ENCODE measurements around the gene PAQR8. TPM values are rescaled to one million over a fixed set of nuclear protein-coding genes. Genes with fewer than 3 reads are reported as not detected.

Gene PAQR8
- total RNA-seq, 1 donor from 2014 or later = 3.5 TPM

DNA sequence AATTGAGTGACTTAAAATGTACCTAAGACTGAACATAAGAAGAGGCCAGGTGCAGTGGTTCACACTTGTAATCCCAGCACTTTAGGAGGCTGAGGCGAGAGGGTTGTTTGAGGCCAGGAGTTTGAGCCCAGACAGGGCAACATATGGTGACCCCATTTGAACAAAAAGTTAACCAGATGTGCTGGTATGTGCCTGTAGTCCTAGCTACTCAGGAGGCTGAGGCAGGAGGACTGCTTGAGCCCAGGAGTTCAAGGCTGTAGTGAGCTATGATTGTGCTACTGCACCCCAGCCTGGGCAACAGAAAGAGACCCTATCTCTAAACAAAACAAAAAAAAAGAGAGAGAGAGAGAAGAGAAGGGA lies 10.1 kb upstream of the PAQR8 start:
- ATAC-seq = no peak

DNA sequence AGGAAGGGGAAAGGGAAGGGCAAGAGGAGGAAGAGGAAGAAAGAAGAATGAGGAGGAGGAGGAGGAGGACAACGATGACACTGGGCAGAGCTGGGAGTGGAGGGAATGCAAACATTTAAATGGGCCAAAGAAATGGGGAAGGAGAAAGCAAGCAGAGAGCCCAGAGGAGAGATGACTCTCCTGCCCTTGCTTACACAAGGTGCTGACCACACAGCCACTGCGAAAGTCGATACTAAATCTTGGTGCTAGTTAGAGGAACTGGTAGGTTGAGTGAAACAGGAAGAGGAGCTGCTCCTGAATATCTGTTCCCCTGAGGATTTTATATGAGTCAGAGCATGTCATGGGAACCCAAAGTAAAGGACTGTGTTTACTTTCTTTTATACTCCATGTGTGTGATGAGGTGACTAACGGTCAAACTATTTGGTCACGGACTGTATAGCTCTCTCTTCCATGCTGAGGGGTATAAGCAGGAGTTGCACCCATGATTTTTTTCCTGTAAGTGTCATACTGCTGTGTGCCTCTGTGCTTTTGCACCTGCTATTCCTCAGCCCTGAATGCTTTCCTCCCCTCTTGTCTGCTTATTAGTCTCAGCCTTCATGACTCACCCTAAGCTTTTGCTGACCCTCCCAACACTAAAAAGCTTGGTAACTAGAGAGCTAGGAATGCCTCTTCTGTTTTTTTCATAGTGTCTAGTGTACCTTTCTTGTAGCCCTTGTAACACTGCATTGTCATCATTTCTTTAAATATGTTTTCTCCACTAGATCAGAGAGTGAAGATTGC lies 9.5 kb upstream of the PAQR8 start:
- ATAC-seq = peak; percentile 97

DNA sequence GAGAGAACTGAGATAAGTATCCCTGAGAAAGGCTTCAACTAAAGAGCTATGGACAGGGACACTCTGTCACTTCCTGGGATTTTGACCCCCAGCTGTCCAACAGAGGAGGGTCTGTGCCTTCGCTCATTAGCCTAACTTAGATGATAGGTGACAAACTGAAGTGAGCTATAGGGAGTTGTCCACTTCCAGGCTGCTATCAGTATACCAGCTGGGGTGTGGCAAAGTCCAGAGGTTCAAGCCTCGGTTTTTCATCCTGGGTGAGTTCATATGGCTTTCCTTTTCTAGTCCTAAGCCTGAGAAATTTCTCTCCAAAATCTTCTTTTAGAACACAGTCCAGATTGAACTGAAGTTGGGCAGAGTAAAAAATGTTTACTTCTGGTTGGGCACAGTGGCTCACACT lies 5.9 kb upstream of the PAQR8 start:
- ATAC-seq = no peak

DNA sequence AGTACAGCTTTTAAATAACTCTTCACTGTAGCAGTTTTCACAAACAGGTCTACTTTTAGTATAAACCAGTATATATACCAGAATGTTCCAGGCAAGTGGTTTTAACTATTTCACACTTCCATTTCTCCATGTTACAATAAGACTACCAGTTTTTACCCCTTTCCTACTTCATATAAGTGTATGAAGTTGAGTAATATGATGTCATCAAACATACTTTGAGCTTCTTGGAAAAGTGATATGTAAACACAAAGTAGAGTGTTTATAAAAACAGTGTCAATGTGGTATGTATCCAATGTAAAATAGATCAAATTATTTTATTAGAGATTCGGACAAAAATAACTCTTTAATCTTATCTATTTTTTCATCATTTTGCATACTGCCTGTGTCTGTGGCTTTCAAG lies 2.5 kb upstream of the PAQR8 start:
- ATAC-seq = no peak

DNA sequence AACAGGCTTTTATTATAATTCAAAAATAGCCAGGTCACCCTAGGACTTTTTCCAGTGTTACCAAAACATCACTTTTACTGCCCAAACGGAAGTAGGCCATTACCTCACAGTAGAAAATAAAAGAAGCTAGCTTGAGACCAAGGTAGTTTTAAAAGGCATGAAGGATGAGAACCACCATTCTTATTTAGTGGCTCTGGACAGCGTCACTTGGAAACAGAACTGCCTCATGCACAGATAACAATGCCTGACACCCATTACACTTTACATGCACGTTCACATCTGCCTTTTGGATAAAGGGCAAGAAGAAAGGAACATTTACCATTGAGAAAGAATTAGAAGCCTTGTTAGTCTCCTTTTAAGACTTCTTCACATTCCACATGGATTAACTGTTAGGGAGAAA lies 1.9 kb upstream of the PAQR8 start:
- ATAC-seq = no peak

DNA sequence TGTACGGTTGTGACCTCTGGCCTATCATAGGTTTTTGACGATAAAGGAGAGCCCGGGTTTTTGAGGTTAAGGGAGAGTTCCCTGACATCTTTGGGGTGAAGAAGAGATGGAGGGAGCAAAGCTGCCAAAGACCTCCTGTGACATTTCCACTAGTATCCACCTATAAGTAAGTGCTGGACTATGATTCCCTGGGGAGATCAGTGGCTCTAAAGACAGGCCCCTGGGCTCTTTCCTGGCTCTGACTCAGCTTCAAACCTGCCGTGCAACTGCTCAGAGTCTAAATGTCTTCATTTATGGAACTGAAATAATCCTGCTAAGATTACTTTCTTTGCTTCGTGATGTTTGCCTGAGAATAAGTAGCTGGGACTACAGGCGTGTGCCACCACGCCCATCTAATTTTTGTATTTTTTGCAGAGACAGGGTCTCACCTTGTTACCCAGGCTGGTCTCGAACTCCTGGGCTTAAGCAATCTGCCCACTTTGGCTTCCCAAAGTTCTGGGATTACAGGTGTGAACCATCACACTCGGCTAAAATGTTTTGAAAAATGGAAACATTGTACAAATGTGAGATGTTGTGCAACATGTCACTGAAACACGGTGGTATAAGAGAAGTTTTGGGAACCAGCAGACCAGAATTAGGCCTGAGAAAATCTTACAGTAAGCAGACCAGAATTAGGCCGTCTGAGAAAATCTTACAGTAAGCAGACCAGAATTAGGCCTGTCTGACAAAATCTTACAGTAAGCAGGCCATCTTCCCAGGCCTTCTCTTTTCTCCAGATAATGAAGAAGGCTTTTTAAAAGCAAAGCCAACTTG lies 1.1 kb upstream of the PAQR8 start:
- ATAC-seq = peak; percentile 54

DNA sequence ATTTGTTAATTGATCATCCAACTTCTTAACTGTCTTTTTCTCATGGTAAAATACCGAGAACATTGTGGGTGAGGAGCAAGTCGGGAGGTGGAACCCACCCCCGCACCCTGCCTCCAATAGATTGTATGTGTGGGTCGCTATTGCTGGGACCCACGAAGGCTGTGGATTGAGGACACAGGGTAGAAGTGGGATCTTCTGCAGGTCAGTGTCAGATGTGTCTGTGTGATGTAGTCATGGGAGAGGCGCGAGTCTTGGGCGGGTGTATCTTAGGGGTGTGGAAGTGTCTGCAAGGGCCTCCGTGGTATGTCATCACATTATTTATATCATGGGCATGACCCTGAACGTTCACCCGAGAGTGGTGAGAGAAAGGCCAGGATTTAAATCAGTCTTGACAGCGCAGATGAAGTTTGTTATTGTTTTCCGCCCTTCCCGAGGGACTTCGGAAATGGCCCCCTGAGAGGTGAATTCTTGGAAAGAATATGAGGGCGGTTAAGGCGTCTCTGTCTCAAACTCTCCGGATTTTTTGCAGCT lies 472 bp upstream of the PAQR8 start:
- peak; percentile 82 for ATAC-seq

DNA sequence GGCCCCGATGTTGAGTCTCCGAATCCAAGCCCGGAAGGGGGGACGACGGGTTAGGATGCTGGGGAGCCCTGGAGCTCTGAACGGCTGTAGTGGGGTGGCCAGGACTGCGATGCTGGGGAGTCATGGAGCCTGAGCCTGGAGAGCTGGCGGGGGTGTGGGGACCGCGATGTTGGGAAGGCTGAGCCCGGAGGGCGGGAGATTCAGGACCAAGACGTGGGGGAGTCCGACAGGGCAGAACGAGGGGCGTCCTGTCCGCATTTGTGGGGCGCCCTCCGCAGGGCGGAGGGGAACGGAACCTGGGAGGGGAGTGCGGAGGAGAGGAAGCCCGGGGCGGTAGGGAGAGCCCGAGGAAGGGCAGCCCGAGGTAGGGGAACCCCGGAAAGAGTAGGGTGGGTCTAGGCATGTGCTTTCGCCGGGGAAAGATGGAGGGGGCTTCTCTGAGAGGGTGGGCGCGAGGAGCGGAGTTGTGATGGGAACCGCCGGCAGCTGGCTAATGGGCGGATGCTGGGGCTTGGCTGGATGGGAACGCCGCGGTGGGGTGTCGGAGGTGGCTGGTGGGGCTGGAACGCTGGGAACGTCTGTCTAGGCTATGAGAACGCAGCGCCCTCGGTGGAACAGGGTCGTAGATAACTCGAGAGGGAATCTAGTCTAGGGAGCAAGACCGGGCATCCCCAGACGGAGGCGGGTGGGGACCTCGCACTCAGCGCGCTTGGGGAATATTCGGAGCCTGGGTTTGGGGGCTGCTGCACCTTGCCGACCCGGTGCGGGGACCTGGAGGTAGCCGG lies 684 bp downstream of the PAQR8 start:
- peak; percentile 48 for ATAC-seq

DNA sequence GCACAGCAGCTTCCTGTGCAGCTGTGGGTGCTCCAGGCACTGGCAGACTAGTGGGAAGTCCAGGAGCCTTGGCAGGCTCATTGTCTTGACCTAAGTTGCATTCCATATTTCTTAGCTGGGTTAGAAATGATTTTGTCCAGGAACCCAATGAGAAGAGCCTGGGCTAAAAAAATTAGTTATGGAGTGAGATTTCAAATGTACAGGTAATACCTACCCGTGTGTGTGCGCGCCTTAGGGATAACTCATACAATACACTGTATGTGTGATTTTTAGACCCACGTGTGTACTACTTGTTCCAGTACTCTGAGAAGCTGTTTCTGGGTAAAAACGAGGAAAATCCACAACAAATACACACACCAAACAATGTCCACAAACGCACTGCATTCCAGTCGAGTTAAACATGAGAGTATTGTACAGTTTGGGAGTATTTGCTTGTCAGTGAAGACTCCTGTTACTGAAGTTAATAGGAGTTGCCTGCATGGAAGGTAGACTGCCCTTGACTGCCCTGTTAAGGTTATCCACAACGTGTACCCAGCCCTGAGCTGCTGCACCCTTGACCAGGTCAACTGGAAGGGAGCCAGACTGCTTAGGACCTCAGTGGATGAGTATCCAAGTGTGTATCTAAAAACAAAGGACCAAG lies 1.4 kb downstream of the PAQR8 start:
- no peak for ATAC-seq

DNA sequence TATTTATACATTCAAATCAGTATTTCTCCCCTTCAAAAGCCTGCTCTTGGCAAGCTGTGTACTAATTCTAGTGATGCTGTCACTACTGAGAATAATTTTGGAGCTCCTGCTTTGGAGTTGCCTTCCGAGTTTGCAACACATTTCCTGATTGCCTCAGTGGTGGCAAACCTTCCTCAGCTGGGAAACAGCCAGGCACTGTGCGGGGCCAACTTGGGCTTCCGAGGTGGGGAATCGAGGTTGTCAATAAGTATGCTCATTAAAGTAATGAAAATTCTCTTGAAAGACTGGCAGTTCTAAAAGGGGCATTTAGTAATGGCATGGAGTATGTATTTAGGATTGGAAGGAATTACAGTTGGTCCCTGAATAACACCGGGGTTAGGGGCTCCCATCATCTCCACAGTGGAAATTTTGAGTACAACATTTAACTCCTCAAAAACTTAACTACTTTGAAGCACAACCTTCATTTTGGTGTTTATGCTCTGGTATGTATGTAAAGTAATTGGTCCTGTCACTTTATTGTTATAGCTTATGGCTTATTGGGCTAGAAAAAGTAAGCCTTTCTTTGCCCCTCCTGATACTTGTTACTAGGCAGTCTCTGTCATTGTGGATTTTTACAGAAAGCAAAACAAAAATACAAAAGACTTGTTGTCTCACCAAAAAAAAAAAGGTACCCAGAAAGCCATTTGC lies 2.7 kb downstream of the PAQR8 start:
- no peak for ATAC-seq

DNA sequence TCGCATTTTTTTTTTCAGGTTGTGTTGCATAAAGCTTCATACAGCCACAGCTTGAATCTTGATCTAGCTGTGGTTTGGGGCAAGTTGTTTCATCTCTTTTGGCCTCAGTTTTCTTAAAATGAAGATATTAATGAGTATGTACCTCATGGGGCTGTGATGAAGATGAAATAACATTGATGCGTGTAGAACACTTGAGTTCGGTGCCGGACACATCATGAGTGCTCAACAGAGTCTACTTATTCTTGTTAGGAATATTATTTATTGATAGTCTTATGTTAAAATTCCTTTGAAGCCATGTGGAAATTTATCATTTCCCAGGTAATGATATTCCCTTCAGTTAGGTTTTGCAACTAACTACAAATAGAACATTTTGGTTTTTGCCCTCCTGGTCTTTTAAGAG lies 3.4 kb downstream of the PAQR8 start:
- no peak for ATAC-seq

DNA sequence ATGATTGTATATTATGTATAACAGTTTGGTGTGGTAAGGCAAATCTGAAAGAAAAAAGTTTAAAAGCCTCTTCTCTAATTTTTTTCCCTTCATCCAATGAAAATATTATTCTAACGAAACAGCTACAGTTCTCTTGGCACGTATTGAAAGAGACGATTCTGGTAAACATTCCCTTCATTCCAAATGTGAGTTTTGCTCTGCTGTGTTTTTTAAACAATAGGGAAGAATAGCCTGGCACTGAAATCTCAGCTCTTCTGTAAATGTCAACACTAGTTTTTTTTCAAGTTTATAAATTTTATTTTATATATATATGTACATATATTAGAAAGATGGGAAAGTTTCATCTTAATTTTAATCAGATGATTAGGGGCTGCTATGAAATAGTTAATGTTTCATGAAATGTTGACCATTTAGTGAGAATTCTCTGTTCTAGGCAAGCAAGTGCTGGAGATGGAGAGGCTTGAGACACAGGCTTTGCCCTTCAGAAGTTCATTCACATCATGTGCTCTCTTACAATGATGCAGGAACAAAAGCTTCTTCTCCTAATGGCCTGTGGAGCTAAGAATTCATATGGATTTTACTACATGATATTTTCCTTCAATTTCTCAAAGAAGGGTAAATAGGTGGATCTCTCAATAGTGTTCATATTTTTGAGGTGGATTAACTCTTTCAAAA lies 4.1 kb downstream of the PAQR8 start:
- no peak for ATAC-seq

DNA sequence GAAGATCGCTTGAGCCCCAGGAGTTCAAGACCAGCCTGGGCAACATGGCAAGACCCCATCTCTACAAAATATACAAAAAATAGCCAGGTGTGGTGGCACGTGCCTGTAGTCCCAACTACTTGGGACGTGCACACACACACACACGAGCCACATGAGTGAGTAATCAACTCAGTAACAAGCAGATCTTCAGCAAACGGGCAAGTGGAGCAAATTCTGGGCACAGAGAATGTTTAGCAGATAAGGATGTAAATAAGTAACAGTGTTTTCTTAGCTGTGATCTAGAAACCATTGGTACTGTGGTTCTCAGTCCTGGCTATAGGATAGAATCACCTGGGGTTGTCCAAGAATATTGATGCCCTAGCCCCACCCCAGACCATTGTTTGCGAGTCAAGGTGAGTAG lies 6.1 kb downstream of the PAQR8 start:
- ATAC-seq = no peak

DNA sequence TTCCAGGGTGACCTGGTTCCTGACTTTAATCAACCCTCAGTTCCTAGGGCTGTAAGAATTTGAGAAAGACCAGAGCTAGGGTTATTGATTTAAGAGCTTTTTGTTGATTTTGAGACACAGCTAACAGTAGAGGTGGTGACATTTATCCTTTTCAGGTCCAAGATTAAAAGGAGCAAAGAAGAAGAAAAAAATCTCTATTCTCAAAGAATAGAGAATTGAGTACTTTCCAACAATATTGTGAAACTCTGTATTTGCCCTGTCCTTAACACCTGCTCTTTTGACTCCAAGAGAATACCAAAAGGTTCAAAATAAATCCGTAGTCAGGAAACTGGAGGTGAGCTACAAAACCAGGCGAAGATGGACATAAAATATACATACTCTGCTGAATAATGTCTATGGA lies 7.3 kb downstream of the PAQR8 start:
- no peak for ATAC-seq

DNA sequence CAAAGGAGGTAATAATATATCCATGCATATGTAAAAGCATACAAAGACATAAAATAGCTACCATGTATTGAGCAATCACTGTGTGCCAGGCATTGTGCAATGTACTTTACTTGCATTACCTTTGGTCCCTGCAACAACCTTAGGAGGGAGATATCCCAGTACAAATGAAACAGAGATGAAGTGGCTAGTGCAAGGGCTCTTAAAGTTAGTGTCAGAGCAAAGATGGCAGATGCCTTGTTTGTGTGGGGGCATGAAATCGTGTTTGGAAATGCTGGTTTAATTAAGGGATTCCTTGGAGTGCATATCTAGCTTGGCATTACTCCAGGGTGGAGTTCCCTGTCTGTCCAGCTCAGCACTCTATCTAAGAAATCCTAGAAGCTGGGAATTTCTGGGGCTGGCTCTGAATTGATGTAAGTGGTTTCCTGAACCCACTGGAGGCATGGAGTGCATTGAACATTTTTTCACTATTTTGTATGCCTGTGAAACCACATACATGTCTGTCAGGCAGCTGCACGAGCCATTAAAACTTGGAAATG lies 9.8 kb downstream of the PAQR8 start:
- no peak for ATAC-seq

DNA sequence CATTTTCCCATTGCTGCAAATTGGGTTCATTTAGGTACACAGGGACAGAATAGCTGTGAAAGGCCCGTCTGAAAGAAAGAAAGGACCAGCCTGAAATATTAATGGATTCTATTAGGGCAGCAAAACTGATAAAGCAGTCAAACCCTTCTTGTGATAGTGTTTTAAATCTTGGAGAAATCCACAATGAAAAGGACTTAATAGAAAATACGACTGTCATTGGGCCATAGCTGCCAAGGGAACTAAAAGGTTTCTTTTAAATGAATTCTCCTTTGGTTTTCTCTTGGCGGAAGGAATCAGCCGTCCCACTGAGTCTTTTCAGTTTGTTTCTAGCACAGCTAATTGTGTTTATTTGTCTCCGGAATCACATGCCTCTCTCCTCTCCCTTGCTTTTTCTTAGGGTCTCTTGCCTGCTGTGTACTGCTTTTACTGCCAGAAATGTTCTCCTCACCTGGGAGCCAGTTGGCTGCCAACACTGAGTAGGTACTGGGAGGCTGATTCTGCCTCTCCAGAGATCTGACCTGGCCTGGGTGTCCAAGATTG lies 11.3 kb downstream of the PAQR8 start:
- no peak for ATAC-seq

DNA sequence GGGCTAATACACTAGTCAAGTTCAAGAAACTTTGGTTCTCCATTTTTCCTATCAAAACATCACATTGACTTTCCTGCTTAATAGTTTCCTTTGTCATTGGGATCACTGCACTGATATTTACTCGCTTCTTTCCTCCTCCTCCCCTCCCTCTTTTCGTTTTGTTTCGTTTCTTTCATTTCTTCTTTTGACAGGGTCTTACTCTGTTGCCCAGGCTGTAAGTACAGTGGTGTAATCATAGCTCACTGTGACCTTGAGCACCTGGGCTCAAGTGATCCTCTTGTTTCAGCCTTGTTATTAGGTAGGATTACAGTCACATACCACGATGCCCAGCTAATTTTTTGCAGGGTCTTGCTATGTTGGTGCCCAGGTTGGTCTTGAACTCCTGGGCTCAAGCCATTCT lies 12.3 kb downstream of the PAQR8 start:
- no peak for ATAC-seq

DNA sequence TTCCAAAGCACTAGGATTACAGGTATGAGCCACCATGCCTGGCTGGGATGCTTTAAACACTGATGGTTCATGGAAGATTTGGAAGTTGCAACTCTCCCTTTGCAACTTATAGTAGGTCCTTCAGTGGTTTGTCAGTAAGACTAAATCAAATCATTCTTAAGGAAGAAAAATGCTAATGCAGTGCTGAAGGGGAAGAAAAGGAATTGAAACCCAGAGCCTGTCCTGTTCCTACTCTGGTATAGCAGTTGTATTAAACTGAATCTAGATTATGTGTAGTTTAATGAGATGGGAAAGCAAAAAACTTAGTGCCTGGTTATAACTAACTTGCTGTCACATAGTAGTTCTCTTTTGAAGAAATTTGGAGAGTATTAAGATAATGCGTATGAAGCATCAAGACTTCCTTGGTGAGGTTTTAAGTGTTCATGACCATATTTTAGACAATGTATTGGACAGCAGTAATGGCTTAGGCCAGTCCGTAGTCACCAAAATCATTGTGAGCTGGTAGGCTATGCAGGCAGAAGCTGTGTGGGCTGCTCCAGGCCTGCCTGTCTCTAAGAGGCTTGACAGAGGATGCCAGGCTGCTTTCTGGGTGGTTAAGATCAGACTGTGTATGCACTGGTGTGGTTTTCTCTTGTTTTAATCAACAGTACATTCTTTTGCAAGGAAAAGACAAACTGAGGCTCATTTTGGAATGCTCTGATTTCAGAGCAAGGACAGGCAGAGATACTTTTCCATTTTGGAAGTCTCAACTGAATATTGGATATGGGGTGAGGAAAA lies 14.0 kb downstream of the PAQR8 start:
- no peak for ATAC-seq

DNA sequence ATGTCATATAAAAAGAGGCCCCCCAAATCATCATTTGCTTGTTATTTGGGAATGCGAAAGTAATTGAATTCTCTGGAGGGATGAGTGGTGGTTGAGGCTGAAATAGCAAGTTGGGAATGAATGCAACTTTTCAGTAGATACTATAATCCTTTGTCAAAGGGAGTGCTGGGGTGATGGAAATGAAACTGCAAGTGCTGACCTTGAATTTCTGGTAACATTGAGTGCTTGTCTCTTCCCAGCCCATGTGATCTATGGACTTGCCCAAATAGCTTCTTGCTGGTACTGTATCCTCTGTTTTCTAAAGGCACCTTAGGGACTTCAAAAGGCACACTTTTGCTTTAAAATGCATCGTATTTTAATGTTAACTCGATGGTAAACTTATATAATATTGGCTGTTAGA lies 14.8 kb downstream of the PAQR8 start:
- ATAC-seq = no peak
